Mammary epithelial cell (primary cell): ENCODE data around the gene DNAJC9.

Experiments used
- EZH2 ChIP-seq: IDR thresholded peaks from 2 replicates; pipeline ENCODE4 v1.6.1; 2012; ENCODE audit warnings: low read length, inconsistent platforms, borderline replicate concordance
- TF ChIP-seq, protein P1 (sequence below), 2 donors: IDR thresholded peaks in 1 of 2; conservative IDR thresholded peaks in 1 of 2; 2 replicates each; pipeline ENCODE4 v1.5.1; 2011 to 2012; ENCODE audit warnings: inconsistent platforms in 2 of 2, low read length in 2 of 2, mild to moderate bottlenecking in 2 of 2, control low read depth in 1 of 2, low read depth in 1 of 2; ENCODE audit not compliant: insufficient read depth in 1 of 2; ENCODE audit errors: extremely low read depth in 1 of 2

GRCh38 chr10:73229567-73229966, 17.5 kb downstream of the DNAJC9 start:
- TF ChIP-seq, protein P1, sequence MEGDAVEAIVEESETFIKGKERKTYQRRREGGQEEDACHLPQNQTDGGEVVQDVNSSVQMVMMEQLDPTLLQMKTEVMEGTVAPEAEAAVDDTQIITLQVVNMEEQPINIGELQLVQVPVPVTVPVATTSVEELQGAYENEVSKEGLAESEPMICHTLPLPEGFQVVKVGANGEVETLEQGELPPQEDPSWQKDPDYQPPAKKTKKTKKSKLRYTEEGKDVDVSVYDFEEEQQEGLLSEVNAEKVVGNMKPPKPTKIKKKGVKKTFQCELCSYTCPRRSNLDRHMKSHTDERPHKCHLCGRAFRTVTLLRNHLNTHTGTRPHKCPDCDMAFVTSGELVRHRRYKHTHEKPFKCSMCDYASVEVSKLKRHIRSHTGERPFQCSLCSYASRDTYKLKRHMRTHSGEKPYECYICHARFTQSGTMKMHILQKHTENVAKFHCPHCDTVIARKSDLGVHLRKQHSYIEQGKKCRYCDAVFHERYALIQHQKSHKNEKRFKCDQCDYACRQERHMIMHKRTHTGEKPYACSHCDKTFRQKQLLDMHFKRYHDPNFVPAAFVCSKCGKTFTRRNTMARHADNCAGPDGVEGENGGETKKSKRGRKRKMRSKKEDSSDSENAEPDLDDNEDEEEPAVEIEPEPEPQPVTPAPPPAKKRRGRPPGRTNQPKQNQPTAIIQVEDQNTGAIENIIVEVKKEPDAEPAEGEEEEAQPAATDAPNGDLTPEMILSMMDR (conservative IDR thresholded peaks at IDR 0.05 in 1 of 2, IDR thresholded peaks at IDR 0.05 in 1 of 2; ENCODE audit: extremely low read depth in 1 of 2, insufficient read depth in 1 of 2, low read depth in 1 of 2, low read length in 2 of 2), result no peak
- TF ChIP-seq EZH2, result no peak
